ENCODE data around the gene PTH2.

GRCh38 chr19:49465371-49465770 lies 42.1 kb upstream of the PTH2 start:
- TF ChIP-seq, protein P1, sequence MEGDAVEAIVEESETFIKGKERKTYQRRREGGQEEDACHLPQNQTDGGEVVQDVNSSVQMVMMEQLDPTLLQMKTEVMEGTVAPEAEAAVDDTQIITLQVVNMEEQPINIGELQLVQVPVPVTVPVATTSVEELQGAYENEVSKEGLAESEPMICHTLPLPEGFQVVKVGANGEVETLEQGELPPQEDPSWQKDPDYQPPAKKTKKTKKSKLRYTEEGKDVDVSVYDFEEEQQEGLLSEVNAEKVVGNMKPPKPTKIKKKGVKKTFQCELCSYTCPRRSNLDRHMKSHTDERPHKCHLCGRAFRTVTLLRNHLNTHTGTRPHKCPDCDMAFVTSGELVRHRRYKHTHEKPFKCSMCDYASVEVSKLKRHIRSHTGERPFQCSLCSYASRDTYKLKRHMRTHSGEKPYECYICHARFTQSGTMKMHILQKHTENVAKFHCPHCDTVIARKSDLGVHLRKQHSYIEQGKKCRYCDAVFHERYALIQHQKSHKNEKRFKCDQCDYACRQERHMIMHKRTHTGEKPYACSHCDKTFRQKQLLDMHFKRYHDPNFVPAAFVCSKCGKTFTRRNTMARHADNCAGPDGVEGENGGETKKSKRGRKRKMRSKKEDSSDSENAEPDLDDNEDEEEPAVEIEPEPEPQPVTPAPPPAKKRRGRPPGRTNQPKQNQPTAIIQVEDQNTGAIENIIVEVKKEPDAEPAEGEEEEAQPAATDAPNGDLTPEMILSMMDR (IDR thresholded peaks at IDR 0.05; ENCODE audit: extremely low read depth in 1 of 2, insufficient read depth in 1 of 2, low read depth in 1 of 2, low read length in 2 of 2) = no peak
- TF ChIP-seq GATA2 (IDR thresholded peaks at IDR 0.05; ENCODE audit: insufficient read depth, insufficient read length, low read depth, low read length) = no peak
- TF ChIP-seq POLR2A (IDR thresholded peaks at IDR 0.05; ENCODE audit: low read depth, low read length) = no peak
- no peak for TF ChIP-seq EZH2 (IDR thresholded peaks at IDR 0.05; ENCODE audit: borderline replicate concordance, low read depth, low read length, severe bottlenecking)
- no peak for TF ChIP-seq MYC (IDR thresholded peaks at IDR 0.05; ENCODE audit: low read depth, low read length)
